GM23338 (cell line): ENCODE data around the gene OXNAD1.

ENCODE experiments used
- CTCF ChIP-seq, 2 experiments: fragments of 200-600 bp in 1 of 2; sonication (generic) in 1 of 2; conservative IDR thresholded peaks; 2 replicates each; pipeline versions ENCODE4 v1.5.1 to v1.6.1; 2016 to 2017; ENCODE audit warnings: antibody characterized with exemption in 2 of 2, low read depth in 2 of 2, mild to moderate bottlenecking in 2 of 2, moderate library complexity in 1 of 2
- EZH2 ChIP-seq: fragments of 200-600 bp; sonication (generic); IDR thresholded peaks from one replicate; pipeline ENCODE4 v1.8.0; 2017; ENCODE audit warnings: antibody characterized with exemption, mild to moderate bottlenecking, low read depth; ENCODE audit not compliant: unreplicated experiment
- POLR2AphosphoS5 ChIP-seq: IDR thresholded peaks from 2 replicates; pipeline ENCODE4 v1.6.1; 2016; ENCODE audit warnings: antibody characterized with exemption, low read depth

- TF ChIP-seq CTCF (conservative IDR thresholded peaks at IDR 0.05; ENCODE audit: low read depth in 2 of 2) = no peak
- TF ChIP-seq POLR2AphosphoS5 = no peak
- no peak for TF ChIP-seq EZH2
Measured at GRCh38 chr3:16239780-16240179, 25.2 kb upstream of the OXNAD1 start.
